Astrocyte (in vitro differentiated cells and primary cell): ENCODE measurements around the gene AMDHD2. TPM values are rescaled to one million over a fixed set of nuclear protein-coding genes. Genes with fewer than 3 reads are reported as not detected.

ENCODE experiments used
- DNase-seq: peaks from one replicate; pipeline ENCODE4 v3.0.0-alpha.2; 2010; ENCODE audit warnings: low read depth
- FAIRE-seq: peaks from 2 replicates; lab custom pipeline; 2011; peaks lifted over from hg19 to GRCh38; lab: Jason Lieb, UNC
- H2AFZ ChIP-seq: 2 replicates; pipeline ENCODE4 v1.6.0; 2012; ENCODE audit warnings: low read depth, low read length, inconsistent platforms
- H3K27ac ChIP-seq: 2 replicates; pipeline ENCODE4 v1.5.1; 2011; ENCODE audit warnings: low read depth, low read length, inconsistent platforms
- H3K27me3 ChIP-seq: 2 replicates; pipeline ENCODE4 v1.6.0; 2011; ENCODE audit warnings: low read length, inconsistent platforms; ENCODE audit not compliant: insufficient read depth
- H3K36me3 ChIP-seq: 2 replicates; pipeline ENCODE4 v1.5.1; 2011; ENCODE audit warnings: low read length, inconsistent platforms; ENCODE audit not compliant: insufficient read depth
- H3K4me1 ChIP-seq: 2 replicates; pipeline ENCODE4 v1.5.1; 2011; ENCODE audit warnings: low read length, inconsistent platforms; ENCODE audit not compliant: insufficient read depth
- H3K4me2 ChIP-seq: 2 replicates; pipeline ENCODE4 v1.6.0; 2012; ENCODE audit warnings: low read length, inconsistent platforms
- H3K4me3 ChIP-seq: 2 replicates; pipeline ENCODE4 v1.5.1; 2011; ENCODE audit warnings: low read depth, mild to moderate bottlenecking, low read length, inconsistent platforms; ENCODE audit not compliant: insufficient read depth
- H3K79me2 ChIP-seq: 2 replicates; pipeline ENCODE4 v1.6.0; 2012; ENCODE audit warnings: mild to moderate bottlenecking, low read length, inconsistent platforms; ENCODE audit not compliant: insufficient read depth
- H3K9ac ChIP-seq: 2 replicates; pipeline ENCODE4 v1.6.0; 2012; ENCODE audit warnings: mild to moderate bottlenecking, low read length, inconsistent platforms
- H3K9me3 ChIP-seq: 2 replicates; pipeline ENCODE4 v1.5.1; 2012; ENCODE audit warnings: low read depth, mild to moderate bottlenecking, low read length, inconsistent platforms; ENCODE audit not compliant: insufficient read depth
- H4K20me1 ChIP-seq: 2 replicates; pipeline ENCODE4 v1.6.0; 2012; ENCODE audit warnings: low read length, inconsistent platforms; ENCODE audit not compliant: insufficient read depth
- H3K27ac Mint-ChIP-seq: one replicate; pipeline ENCODE4 v1.8.0; 2021; ENCODE audit warnings: mild to moderate bottlenecking, mixed read lengths; ENCODE audit not compliant: unreplicated experiment
- H3K27me3 Mint-ChIP-seq: one replicate; pipeline ENCODE4 v1.8.0; 2021; ENCODE audit warnings: low read depth, mixed read lengths; ENCODE audit not compliant: unreplicated experiment
- H3K36me3 Mint-ChIP-seq: one replicate; pipeline ENCODE4 v1.8.0; 2021; ENCODE audit warnings: low read depth, mixed read lengths; ENCODE audit not compliant: unreplicated experiment
- H3K4me1 Mint-ChIP-seq: one replicate; pipeline ENCODE4 v1.8.0; 2021; ENCODE audit warnings: low read depth, mixed read lengths; ENCODE audit not compliant: unreplicated experiment
- H3K4me3 Mint-ChIP-seq: one replicate; pipeline ENCODE4 v1.8.0; 2021; ENCODE audit warnings: mild to moderate bottlenecking, moderate library complexity, mixed read lengths; ENCODE audit not compliant: unreplicated experiment
- H3K9me3 Mint-ChIP-seq: one replicate; pipeline ENCODE4 v1.8.0; 2021; ENCODE audit warnings: mild to moderate bottlenecking, mixed read lengths; ENCODE audit not compliant: unreplicated experiment
- CTCF ChIP-seq: IDR thresholded peaks from 2 replicates; pipeline ENCODE4 v1.5.1; 2011; ENCODE audit warnings: low read depth, mild to moderate bottlenecking, inconsistent platforms, low read length, moderate library complexity; ENCODE audit not compliant: insufficient read depth
- EZH2 ChIP-seq: IDR thresholded peaks from 2 replicates; pipeline ENCODE4 v1.6.1; 2012; ENCODE audit warnings: mild to moderate bottlenecking, low read length, inconsistent platforms; ENCODE audit not compliant: insufficient read depth
- total RNA-seq: library from RNA; stranded (reverse); gene quantifications from 2 replicates; pipeline ENCODE4 v1.2.1, GENCODE V29; 2021

AMDHD2 gene
- total RNA-seq, 1 donor from 2014 or later = 32.3 TPM

GRCh38 chr16:2497116-2497630, 23.0 kb upstream of the AMDHD2 start:
- H3K4me2 ChIP-seq = no peak overlapping the region
- H3K4me1 Mint-ChIP-seq = no peaks in the 10 kb centered on the region

GRCh38 chr16:2497695-2498484, 22.3 kb upstream of the AMDHD2 start:
- Histone ChIP-seq H3K27ac (no peak overlapping the region), H3K79me2 (no peaks in the 10 kb centered on the region), H3K4me2 (no peak overlapping the region), H4K20me1 (peaks cover 19% of the 10 kb centered on the region), H3K4me3 (no peak overlapping the region), H3K4me1 (peaks cover 7% of the 10 kb centered on the region), H3K9ac (no peak overlapping the region), H3K27me3 (no peaks in the 10 kb centered on the region), H2AFZ (no peak overlapping the region), H3K36me3 (no peaks in the 10 kb centered on the region), H3K9me3 (no peaks in the 10 kb centered on the region)
- TF ChIP-seq CTCF = no peak
- TF ChIP-seq EZH2 = no peak
- Mint-ChIP-seq H3K9me3 (no peaks in the 10 kb centered on the region), H3K36me3 (peaks cover 5% of the 10 kb centered on the region), H3K27me3 (no peaks in the 10 kb centered on the region), H3K27ac (no peak overlapping the region), H3K4me1 (peaks cover 6% of the 10 kb centered on the region), H3K4me3 (no peak overlapping the region)
- no peak for FAIRE-seq
- no peak for DNase-seq

More at GRCh38 chr16:2497116-2497630, 23.0 kb upstream of the AMDHD2 start:
- Histone ChIP-seq H3K27me3 (no peaks in the 10 kb centered on the region), H3K9me3 (no peaks in the 10 kb centered on the region), H3K9ac (no peak overlapping the region), H4K20me1 (peaks cover 12% of the 10 kb centered on the region), H3K27ac (no peak overlapping the region), H2AFZ (no peak overlapping the region), H3K4me3 (no peak overlapping the region), H3K79me2 (no peaks in the 10 kb centered on the region), H3K4me1 (no peaks in the 10 kb centered on the region), H3K36me3 (no peaks in the 10 kb centered on the region)
- DNase-seq (no peak), FAIRE-seq (no peak)
- TF ChIP-seq CTCF (no peak), EZH2 (no peak)
- peaks cover 5% of the 10 kb centered on the region for H3K36me3 Mint-ChIP-seq
- no peaks in the 10 kb centered on the region for H3K9me3 Mint-ChIP-seq
- H3K27me3 Mint-ChIP-seq = no peaks in the 10 kb centered on the region
- no peak overlapping the region for H3K27ac Mint-ChIP-seq
- no peak overlapping the region for H3K4me3 Mint-ChIP-seq
